ENCODE measurements around the gene EVX2.

- TF ChIP-seq POLR2AphosphoS5 (IDR thresholded peaks at IDR 0.05) (no peak), CTCF (IDR thresholded peaks at IDR 0.05) (no peak)
Measured at GRCh38 chr2:176039375-176039774, 44.4 kb downstream of the EVX2 start.

Data from prostate gland (tissue), 2 donors.